Esophagus squamous epithelium (tissue), 5 donors: ENCODE data around the gene PHF12. TPM values are rescaled to one million over a fixed set of nuclear protein-coding genes. Genes with fewer than 3 reads are reported as not detected.
"Not testable (repeated sequence)": the region's sequence is repeated elsewhere in the genome, so short reads cannot be mapped to it uniquely, and the experiment has no call there.

Experiments
- DNase-seq: peaks from one replicate; lab custom pipeline; 2025; lab: John Stamatoyannopoulos, UW
- H3K27ac ChIP-seq, 4 donors: fragments of 200-600 bp; sonication (generic); one replicate each; pipeline ENCODE4 v1.5.1; 2016 to 2019; ENCODE audit warnings: mild to moderate bottlenecking in 1 of 4
- H3K27me3 ChIP-seq, 4 donors: fragments of 200-600 bp; sonication (generic); 1 replicate in 3 of 4; 2 replicates in 1 of 4; pipeline versions ENCODE4 v1.5.1 to v1.6.0; 2017 to 2021; ENCODE audit warnings: antibody characterized with exemption in 1 of 4
- H3K36me3 ChIP-seq, 3 donors: fragments of 200-600 bp; sonication (generic); one replicate each; pipeline ENCODE4 v1.5.1; 2016 to 2019
- H3K4me1 ChIP-seq, 3 donors: fragments of 200-600 bp; sonication (generic); one replicate each; pipeline ENCODE4 v1.5.1; 2017 to 2019
- H3K4me3 ChIP-seq, 4 donors: fragments of 200-600 bp; sonication (generic); 1 replicate in 3 of 4; 2 replicates in 1 of 4; pipeline ENCODE4 v1.5.1; 2016 to 2019; ENCODE audit warnings: mild to moderate bottlenecking in 2 of 4, moderate library complexity in 1 of 4
- H3K9me3 ChIP-seq, 3 donors: fragments of 200-600 bp; sonication (generic); one replicate each; pipeline ENCODE4 v1.5.1; 2016 to 2019
- CTCF ChIP-seq, 6 experiments: fragments of 450-650 bp in 4 of 6; fragments of 200-600 bp in 2 of 6; sonication (generic) in 2 of 6; IDR thresholded peaks; one replicate each; pipeline ENCODE4 v1.5.1; 2016 to 2019; ENCODE audit warnings: antibody characterized with exemption in 6 of 6, mild to moderate bottlenecking in 4 of 6, moderate library complexity in 4 of 6
- POLR2A ChIP-seq, 4 donors: fragments of 450-650 bp; IDR thresholded peaks; one replicate each; pipeline ENCODE4 v1.6.1; 2017; ENCODE audit warnings: antibody characterized with exemption in 4 of 4, mild to moderate bottlenecking in 4 of 4, moderate library complexity in 3 of 4
- WGBS, 2 donors: methylation state at CpG; one replicate each; pipeline ENCODE4 v1.1.5; 2018; 5-methylcytosine and 5-hydroxymethylcytosine counted together
- intact Hi-C: fragments of 100-400 bp; cut with DNase I; formaldehyde crosslinking; loops from one replicate; pipeline ENCODE4 v1.15.0; 2022
- total RNA-seq, 4 donors: library from RNA; depleted of rRNA; stranded (reverse); fragments of >200 nt; gene quantifications; one replicate each; pipeline ENCODE4 v1.1.0, GENCODE V29; 2016
- donor health status: DM: yes; HTN: yes; CAD: no.

The PHF12 gene
- total RNA-seq, 4 donors from 2014 or later, result 13.0 to 35.6 (median 18.8) TPM

DNA sequence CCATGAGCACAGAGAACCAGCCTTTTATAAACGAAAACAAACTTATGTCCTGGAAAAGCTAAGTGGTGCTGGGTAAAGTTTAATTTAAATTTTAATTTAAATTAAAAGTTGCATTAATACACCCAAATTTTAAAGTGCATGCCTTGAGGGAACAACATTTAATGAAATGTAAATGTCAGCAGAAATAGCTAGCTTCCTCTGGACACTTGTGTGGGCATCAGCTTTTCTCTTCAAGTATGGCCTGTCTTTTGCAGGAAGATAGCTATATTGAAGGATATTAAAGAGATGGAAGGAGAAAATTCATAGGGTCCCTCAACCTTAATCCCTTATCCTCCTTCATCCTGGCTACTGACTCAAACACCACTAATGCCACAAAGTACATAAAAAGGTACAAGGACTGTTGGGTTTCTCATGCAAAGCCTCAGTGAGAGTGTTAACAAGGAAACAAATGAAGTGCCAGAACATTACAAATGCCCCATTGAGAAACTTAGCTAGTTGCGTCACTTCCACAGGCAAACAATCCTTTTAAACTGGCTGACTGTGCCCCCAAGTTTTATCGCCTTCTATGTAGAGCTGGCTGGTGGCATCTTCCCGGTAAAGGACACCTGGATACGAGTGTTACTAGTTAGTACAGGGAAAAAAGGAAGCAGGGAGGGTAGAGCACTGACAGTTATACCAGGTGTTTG lies 14.1 kb downstream of the PHF12 start:
- TF ChIP-seq POLR2A (IDR thresholded peaks at IDR 0.05), result no peak
- no peak for TF ChIP-seq CTCF (IDR thresholded peaks at IDR 0.05)
- Histone ChIP-seq H3K27me3 (no peaks in the 10 kb centered on the region), H3K4me1 (peaks cover 3 to 70% (median 37%) of the 10 kb centered on the region in 3 donors), H3K36me3 (peaks cover 0 to 22% (median 0%) of the 10 kb centered on the region in 3 donors), H3K27ac (peak overlapping the region in 2 of 4 donors; percentile 27 to 69), H3K4me3 (no peak overlapping the region), H3K9me3 (no peaks in the 10 kb centered on the region)
- intact Hi-C loops, result no loop called here
- WGBS, 2 donors, result 41 to 61% methylated on average over 5 of the region's 5 CpGs
- DNase-seq, result no peak

- H3K9me3 ChIP-seq, result no peaks in the 10 kb centered on the region
- DNase-seq, result no peak
- H3K27me3 ChIP-seq, result no peaks in the 10 kb centered on the region
- peaks cover 0 to 10% (median 0%) of the 10 kb centered on the region in 3 donors for H3K36me3 ChIP-seq
- H3K4me1 ChIP-seq, result peaks cover 3 to 62% (median 34%) of the 10 kb centered on the region in 3 donors
- TF ChIP-seq CTCF (IDR thresholded peaks at IDR 0.05) (no peak), POLR2A (IDR thresholded peaks at IDR 0.05) (no peak)
- 84 to 85% methylated on average over 8 of the region's 8 CpGs for WGBS, 2 donors
- intact Hi-C loops, result no loop called here
- no peak overlapping the region for H3K27ac ChIP-seq
- no peak overlapping the region for H3K4me3 ChIP-seq
Observed at GRCh38 chr17:28935744-28936460, 15.4 kb downstream of the PHF12 start.

- H3K4me3 ChIP-seq, intact Hi-C loops, H3K27me3 ChIP-seq, H3K9me3 ChIP-seq, H3K27ac ChIP-seq, H3K36me3 ChIP-seq, DNase-seq: not testable (repeated sequence)
- WGBS, 2 donors, result 93% methylated on average over 8 of the region's 8 CpGs
- peaks cover 3 to 48% (median 28%) of the 10 kb centered on the region in 3 donors for H3K4me1 ChIP-seq
Observed at GRCh38 chr17:28934508-28934907, 16.8 kb downstream of the PHF12 start.

- no peaks in the 10 kb centered on the region for H3K27me3 ChIP-seq
- no peak overlapping the region for H3K27ac ChIP-seq
- DNase-seq, result no peak
- intact Hi-C loops, result no loop called here
- WGBS, 2 donors, result 92 to 100% methylated on average over 2 of the region's 2 CpGs
- TF ChIP-seq CTCF (IDR thresholded peaks at IDR 0.05), result no peak
- TF ChIP-seq POLR2A (IDR thresholded peaks at IDR 0.05), result no peak
- no peak overlapping the region for H3K4me3 ChIP-seq
- peaks cover 0 to 40% (median 3%) of the 10 kb centered on the region in 3 donors for H3K36me3 ChIP-seq
- H3K9me3 ChIP-seq, result peaks cover 0 to 6% (median 4%) of the 10 kb centered on the region in 3 donors
- H3K4me1 ChIP-seq, result peaks cover 0 to 28% (median 4%) of the 10 kb centered on the region in 3 donors
Observed at GRCh38 chr17:28929787-28930186, 21.5 kb downstream of the PHF12 start.

GRCh38 chr17:28928061-28928460 lies 23.3 kb downstream of the PHF12 start:
- peaks cover 0 to 6% (median 4%) of the 10 kb centered on the region in 3 donors for H3K9me3 ChIP-seq
- TF ChIP-seq POLR2A (IDR thresholded peaks at IDR 0.05) (no peak), CTCF (IDR thresholded peaks at IDR 0.05) (no peak)
- no peaks in the 10 kb centered on the region for H3K27me3 ChIP-seq
- WGBS, 2 donors, result 51 to 67% methylated on average over 2 of the region's 2 CpGs
- H3K4me1 ChIP-seq, result peaks cover 0 to 26% (median 4%) of the 10 kb centered on the region in 3 donors
- H3K4me3 ChIP-seq, result no peak overlapping the region
- intact Hi-C loops, result no loop called here
- no peak overlapping the region for H3K27ac ChIP-seq
- no peak for DNase-seq
- H3K36me3 ChIP-seq, result peaks cover 7 to 57% (median 12%) of the 10 kb centered on the region in 3 donors
